IPS DF 6.9 (cell line): ENCODE data around the gene VPS13D.

Experiments
- DNase-seq: peaks from one replicate; pipeline ENCODE4 v3.0.0-alpha.2; 2013; ENCODE audit warnings: low read depth, low spot score
- H3K27ac ChIP-seq: one replicate; pipeline ENCODE4 v1.5.1; 2013; ENCODE audit warnings: low read length, control low read depth
- H3K27me3 ChIP-seq: 2 replicates; pipeline ENCODE4 v1.6.1; 2013; ENCODE audit warnings: mild to moderate bottlenecking, low read length; ENCODE audit not compliant: control insufficient read depth, insufficient read depth
- H3K36me3 ChIP-seq: 2 replicates; pipeline ENCODE4 v1.6.1; 2013; ENCODE audit warnings: low read length; ENCODE audit not compliant: control insufficient read depth, insufficient read depth
- H3K4me1 ChIP-seq: 2 replicates; pipeline ENCODE4 v1.6.1; 2013; ENCODE audit warnings: low read length; ENCODE audit not compliant: control insufficient read depth, insufficient read depth
- H3K4me3 ChIP-seq: 2 replicates; pipeline ENCODE4 v1.5.1; 2013; ENCODE audit warnings: mild to moderate bottlenecking, low read length
- H3K9me3 ChIP-seq: 2 replicates; pipeline ENCODE4 v1.6.1; 2013; ENCODE audit warnings: low read length, inconsistent platforms; ENCODE audit not compliant: control insufficient read depth, insufficient read depth
- WGBS: extraction: QIAGEN DNeasy Blood & Tissue Kit; methylation state at CpG from one replicate; pipeline ENCODE4 v1.1.7; 2013; ENCODE audit warnings: mixed read lengths, missing lambda C conversion rate; ENCODE audit not compliant: insufficient read length, insufficient coverage; 5-methylcytosine and 5-hydroxymethylcytosine counted together

VPS13D gene

DNA sequence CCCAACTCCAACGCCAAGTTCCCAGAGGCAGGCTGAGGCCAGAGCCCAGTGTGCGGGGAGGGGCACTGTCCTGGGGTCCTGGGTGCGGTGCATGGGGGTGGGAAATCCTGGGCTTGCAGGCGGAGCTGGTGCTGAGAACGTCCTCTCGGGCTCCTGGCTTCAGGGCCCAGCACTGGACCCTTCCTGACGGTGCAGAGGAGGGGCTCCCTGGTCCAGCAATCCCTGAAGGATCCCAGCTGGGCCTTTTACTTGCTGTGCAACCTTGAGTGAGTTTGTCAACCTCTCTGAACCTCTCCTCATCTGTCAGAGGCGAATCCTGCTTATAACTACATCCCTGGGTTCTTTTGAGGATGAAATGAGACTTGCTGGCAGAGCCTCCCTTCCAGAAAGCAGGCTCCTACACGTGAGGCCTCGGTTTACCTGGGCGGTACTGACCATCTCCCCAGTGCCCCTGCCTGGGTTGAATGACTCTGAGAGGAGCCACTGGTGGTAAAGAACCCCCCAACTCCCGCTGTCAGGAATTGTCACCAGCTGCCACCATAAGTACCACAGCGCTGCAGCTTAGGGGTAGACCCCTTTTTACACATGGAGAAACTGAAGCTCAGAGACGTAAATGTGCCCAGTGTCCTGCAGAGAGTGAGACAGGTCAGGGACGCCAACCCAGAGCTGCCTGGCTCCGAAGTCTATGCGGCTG lies 310.9 kb downstream of the VPS13D start:
- Histone ChIP-seq H3K27me3 (no peaks in the 10 kb centered on the region), H3K4me3 (no peak overlapping the region), H3K4me1 (peaks cover 1% of the 10 kb centered on the region), H3K36me3 (no peaks in the 10 kb centered on the region), H3K9me3 (no peaks in the 10 kb centered on the region), H3K27ac (no peak overlapping the region)
- no peak for DNase-seq
- no CpG with 5 or more reads among the region's 17 CpGs for WGBS

DNA sequence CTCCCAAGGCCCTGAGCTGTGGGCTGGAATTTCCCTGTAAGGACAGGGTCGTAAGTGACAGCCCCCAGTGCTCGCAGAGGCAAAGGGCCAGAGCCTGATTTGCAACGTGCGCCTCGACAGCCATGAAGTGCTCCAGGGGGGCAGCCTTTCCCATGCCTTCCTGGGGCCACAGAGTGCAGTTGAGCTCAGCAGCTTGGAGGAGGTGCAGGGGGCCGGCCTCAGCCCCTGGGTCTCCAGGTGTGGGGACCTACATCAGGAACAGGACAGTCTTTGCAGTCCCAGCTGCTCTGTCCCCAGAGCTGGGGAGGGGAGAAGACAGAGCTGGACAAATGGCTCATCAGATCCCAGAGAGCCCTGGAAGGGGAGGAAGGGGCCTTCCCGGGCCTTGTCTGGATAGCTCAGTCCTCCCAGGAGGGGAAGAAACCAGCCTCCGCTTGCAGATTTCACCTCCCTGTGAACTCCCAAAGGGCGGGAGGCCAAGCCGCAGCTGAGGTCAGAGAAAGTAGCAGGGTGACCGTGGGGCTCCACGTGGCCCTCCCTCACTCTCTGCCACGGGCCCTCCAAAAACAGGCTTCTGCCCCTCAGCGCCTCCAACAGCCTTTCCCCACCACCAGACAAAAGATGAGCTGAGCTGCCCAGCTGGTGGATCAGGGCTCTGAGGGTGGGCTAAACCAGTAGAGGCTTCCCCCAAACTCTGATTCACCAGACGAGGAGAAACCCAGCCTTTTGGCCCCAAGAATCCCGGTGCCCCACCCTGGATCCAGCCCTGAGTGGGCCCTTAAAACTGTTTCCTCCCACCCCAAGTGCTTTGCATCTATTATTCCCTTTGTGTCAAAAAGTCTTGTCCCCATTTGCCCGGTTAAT lies 311.7 kb downstream of the VPS13D start:
- H3K36me3 ChIP-seq, result no peaks in the 10 kb centered on the region
- H3K9me3 ChIP-seq, result no peaks in the 10 kb centered on the region
- no peak for DNase-seq
- no peak overlapping the region for H3K4me3 ChIP-seq
- H3K4me1 ChIP-seq, result peaks cover 1% of the 10 kb centered on the region
- H3K27me3 ChIP-seq, result no peaks in the 10 kb centered on the region
- no peak overlapping the region for H3K27ac ChIP-seq
- no CpG with 5 or more reads among the region's 17 CpGs for WGBS

DNA sequence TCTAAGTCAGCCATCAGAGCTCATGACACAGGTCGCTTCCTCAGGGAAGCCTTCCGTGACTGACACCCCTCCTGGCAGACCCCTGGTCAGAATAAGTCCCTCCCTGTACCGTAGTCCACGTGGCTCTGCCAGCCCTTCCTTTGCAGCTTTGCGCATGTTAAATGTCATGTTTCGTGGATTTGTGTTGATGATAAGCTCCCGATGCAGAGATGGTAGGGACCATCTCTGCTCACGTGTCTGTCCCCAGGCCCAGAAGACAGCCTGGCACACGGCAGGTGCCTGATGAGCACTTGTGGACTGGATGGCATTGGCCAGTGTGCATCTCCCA lies 312.3 kb downstream of the VPS13D start:
- Histone ChIP-seq H3K36me3 (no peaks in the 10 kb centered on the region), H3K4me3 (no peak overlapping the region), H3K9me3 (no peaks in the 10 kb centered on the region), H3K27me3 (no peaks in the 10 kb centered on the region), H3K4me1 (peaks cover 1% of the 10 kb centered on the region), H3K27ac (no peak overlapping the region)
- no peak for DNase-seq
- WGBS, result no CpG with 5 or more reads among the region's 9 CpGs

DNA sequence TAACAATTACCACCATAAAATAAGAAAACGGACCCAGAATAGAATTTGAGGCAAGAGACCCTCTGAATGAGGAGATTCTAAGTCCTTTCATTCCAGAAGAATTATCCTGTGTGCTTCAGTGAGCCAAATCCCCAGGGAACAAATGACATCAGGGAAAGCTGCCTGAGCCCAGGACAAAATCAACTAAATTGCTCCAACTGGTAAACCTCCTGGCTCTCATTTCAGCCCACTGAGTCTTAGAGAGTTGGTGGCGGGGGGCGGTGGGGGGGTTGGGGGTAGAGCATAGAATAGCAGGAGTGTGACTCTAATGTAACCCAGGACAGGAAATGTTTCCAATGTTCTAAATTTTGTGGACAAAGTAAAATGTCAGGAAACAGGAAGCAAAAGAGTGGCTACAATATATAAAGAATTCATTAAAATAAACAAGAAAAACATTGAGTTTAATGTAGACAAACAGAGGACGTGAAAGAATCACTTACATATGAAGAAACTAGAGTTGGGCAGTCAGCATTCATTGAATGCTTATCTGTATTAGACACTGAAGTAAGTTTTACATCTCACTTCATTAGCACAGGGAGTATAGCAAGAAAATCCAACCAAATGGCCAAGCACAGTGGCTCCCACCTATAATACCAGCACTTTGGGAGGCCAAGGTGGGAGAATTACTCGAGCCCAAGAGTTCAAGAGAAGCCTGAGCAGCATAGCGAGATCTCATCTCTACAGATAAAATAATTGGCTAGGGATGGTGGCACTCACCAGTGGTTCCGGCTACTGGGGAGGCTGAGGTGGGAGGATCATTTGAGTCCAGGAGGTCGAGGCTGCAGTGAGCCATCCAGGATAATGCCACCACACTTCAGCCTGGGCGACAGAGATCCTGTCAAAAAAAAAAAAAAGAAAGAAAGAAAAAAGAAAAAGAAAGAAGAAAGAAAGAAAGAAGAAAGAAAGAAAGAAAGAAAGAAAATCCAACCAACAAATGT lies 313.1 kb downstream of the VPS13D start:
- no peak for DNase-seq
- no CpG with 5 or more reads among the region's 9 CpGs for WGBS
- Histone ChIP-seq H3K4me3 (no peak overlapping the region), H3K4me1 (peaks cover 1% of the 10 kb centered on the region), H3K27ac (no peak overlapping the region), H3K9me3 (no peaks in the 10 kb centered on the region), H3K36me3 (no peaks in the 10 kb centered on the region), H3K27me3 (no peaks in the 10 kb centered on the region)

DNA sequence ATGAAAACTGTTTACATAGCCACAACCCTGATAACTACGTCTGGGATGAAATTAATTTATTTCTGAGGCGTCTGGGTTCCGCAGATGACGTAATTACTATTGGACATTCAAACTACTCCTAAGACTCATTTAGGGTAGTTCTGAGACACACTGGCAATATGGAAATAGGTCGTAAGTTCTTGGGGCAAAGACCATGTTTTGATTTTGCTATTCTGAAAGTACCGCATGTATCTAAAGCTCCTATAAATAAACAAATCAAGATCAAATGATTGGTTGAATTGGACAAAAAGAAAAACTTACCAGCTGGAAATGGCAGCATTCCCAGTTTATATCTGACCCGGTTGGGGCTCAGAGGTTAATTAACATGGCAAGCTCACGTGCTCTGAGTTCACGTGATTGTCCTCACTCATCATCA lies 313.9 kb downstream of the VPS13D start:
- WGBS, result no CpG with 5 or more reads among the region's 9 CpGs
- H3K4me3 ChIP-seq, result no peak overlapping the region
- no peaks in the 10 kb centered on the region for H3K36me3 ChIP-seq
- peaks cover 1% of the 10 kb centered on the region for H3K4me1 ChIP-seq
- no peak for DNase-seq
- no peak overlapping the region for H3K27ac ChIP-seq
- no peaks in the 10 kb centered on the region for H3K27me3 ChIP-seq
- H3K9me3 ChIP-seq, result no peaks in the 10 kb centered on the region

DNA sequence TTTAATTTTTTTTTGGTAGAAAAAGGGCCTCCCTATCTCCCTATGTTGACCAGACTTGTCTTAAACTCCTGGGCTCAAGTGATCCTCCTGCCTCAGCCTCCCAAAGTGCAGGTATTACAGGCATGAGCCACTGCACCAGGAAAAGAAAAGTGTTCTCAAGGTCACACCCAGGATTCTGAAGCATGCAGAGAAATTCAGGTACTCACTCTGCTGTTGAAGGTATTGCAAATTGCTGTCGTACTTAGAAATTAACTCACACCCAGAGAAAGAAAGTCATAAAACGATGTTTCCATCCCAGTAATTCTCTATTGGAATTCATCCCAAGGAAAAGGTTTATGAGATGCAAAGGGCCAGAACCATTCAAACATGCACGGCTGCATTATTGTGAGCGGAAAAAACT lies 314.5 kb downstream of the VPS13D start:
- Histone ChIP-seq H3K27ac (no peak overlapping the region), H3K27me3 (no peaks in the 10 kb centered on the region), H3K9me3 (no peaks in the 10 kb centered on the region), H3K4me1 (peaks cover 1% of the 10 kb centered on the region), H3K4me3 (no peak overlapping the region), H3K36me3 (no peaks in the 10 kb centered on the region)
- WGBS, result no CpG with 5 or more reads among the region's 4 CpGs
- DNase-seq, result no peak

DNA sequence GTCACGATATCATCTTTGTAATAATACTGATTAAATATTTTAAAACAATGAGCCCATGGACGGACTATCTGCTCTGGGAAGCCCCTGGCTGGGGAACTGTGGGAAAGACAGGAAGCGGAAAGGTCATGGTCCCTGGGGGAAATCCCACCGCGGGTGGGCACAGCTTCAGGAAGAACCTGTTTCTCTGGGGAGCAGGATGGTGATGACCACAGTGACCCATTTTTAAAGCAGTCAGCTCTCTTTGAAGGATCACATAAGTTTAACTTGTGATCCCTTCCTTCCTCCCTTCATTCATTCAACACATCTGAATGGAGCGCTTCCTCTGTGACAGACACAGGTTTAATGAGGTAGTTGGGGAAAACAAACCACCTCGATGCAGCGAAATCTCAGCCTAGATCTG lies 315.2 kb downstream of the VPS13D start:
- H3K27ac ChIP-seq, result no peak overlapping the region
- no peaks in the 10 kb centered on the region for H3K36me3 ChIP-seq
- H3K27me3 ChIP-seq, result no peaks in the 10 kb centered on the region
- no peaks in the 10 kb centered on the region for H3K9me3 ChIP-seq
- no peak overlapping the region for H3K4me3 ChIP-seq
- H3K4me1 ChIP-seq, result peaks cover 1% of the 10 kb centered on the region
- DNase-seq, result no peak
- WGBS, result no CpG with 5 or more reads among the region's 8 CpGs

DNA sequence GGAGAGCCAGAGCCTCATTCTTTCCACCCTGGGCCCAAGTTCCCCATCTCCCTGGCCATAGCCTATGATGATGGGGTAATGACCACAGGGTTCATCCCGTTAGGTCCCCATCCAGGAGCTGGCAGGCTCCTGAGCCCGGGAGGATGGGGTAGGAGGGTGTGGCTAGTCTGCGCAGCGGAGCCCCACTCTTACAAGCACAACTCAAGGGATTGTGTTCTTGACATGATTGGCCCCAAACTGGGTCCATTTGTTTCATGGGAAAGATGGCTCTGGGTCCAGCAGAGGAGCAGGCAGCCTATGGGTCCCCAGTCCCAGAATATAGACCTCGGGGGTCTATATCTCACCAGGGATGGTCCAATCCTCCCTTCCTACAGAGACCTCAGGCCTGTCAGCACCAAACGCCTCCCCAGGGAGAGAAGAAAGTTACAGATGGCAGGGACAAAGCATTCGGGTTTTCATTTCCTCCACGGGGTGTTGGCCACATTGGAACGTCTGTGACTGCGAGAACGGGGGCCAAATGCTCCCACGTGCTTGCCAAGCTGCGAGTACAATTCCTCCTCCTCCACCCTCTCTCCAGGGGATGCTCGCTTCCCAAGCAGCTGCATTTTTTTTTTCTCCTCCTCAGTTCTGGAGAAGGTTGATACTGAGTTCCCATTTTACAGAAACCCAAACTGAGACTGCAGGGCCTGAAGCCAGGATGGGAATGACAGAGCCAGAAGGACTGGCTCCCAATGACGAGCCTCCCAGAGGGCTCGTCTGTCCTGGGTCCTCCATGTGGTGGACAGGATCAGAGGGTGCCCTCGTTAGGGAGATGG lies 317.1 kb downstream of the VPS13D start:
- Histone ChIP-seq H3K27ac (no peak overlapping the region), H3K4me3 (no peak overlapping the region), H3K27me3 (no peaks in the 10 kb centered on the region), H3K9me3 (no peaks in the 10 kb centered on the region), H3K36me3 (no peaks in the 10 kb centered on the region), H3K4me1 (no peaks in the 10 kb centered on the region; the same call in 1 of the 2 replicates)
- WGBS, result no CpG with 5 or more reads among the region's 17 CpGs
- no peak for DNase-seq

DNA sequence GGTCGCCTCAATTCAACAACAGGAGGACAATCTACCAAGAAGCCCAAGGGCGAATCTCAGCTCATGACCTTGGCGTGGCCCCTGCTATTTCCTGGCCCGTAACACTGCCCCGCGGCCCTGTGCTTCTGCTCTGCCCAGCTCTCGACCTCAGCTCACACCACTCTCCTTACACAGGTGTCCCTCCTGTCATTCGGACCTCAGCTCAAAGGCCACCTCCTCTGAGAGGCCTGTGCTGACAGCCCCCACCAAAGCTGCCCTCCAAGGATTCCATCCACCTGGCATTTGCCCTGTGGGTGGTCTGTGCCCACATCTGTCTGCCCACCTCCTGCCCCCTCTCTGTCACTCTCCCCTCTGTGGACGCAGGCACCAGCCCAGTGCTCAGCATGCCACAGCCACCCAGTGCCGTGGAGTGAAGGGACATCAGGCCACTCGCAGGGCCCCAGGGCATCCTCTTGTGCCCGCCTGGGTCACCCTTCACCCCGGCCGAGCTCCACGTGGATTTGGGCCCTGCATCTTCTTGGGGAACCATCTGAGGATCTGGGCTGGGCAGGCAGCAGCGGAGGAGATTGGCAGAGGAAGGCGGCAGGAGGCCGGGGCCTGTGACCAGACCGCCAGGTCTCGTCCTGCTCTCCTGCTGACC lies 317.9 kb downstream of the VPS13D start:
- no peaks in the 10 kb centered on the region for H3K27me3 ChIP-seq
- H3K9me3 ChIP-seq, result no peaks in the 10 kb centered on the region
- H3K4me3 ChIP-seq, result no peak overlapping the region
- no peak for DNase-seq
- no CpG with 5 or more reads among the region's 20 CpGs for WGBS
- no peaks in the 10 kb centered on the region; the same call in 1 of the 2 replicates for H3K4me1 ChIP-seq
- no peaks in the 10 kb centered on the region for H3K36me3 ChIP-seq
- no peak overlapping the region for H3K27ac ChIP-seq
